NB4 (cell line): Measurements from ENCODE around the gene PDE9A.

Source experiments
- DNase-seq: peaks from one replicate; pipeline ENCODE4 v3.0.0; 2010; ENCODE audit warnings: low read depth
- H3K4me3 ChIP-seq: one replicate; pipeline ENCODE4 v1.5.1; 2011; ENCODE audit warnings: mild to moderate bottlenecking, low read depth, low read length, moderate library complexity
- CTCF ChIP-seq: IDR thresholded peaks from one replicate; pipeline ENCODE4 v1.5.1; 2012; ENCODE audit warnings: low read depth, low read length
- MYC ChIP-seq: IDR thresholded peaks from 2 replicates; pipeline ENCODE4 v1.6.1; 2011; ENCODE audit warnings: low read depth, low read length
- POLR2A ChIP-seq: IDR thresholded peaks from 2 replicates; pipeline ENCODE4 v1.6.1; 2011; ENCODE audit warnings: mild to moderate bottlenecking; ENCODE audit not compliant: insufficient read length; ENCODE audit errors: extremely low read depth
- TF ChIP-seq, protein P1 (sequence below): IDR thresholded peaks from 2 replicates; pipeline ENCODE4 v1.6.1; 2011; ENCODE audit warnings: low read depth, low read length

The PDE9A gene

GRCh38 chr21:42632336-42632751 is 21.1 kb upstream of the PDE9A start:
- no peak for DNase-seq
- TF ChIP-seq CTCF: peak; percentile 4
- TF ChIP-seq, protein P1, sequence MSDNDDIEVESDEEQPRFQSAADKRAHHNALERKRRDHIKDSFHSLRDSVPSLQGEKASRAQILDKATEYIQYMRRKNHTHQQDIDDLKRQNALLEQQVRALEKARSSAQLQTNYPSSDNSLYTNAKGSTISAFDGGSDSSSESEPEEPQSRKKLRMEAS: no peak
- no peak overlapping the region for H3K4me3 ChIP-seq

- TF ChIP-seq POLR2A: no peak
- no peak for TF ChIP-seq MYC
- TF ChIP-seq, protein P1: no peak
- TF ChIP-seq CTCF: no peak
- H3K4me3 ChIP-seq: no peak overlapping the region
Observed at GRCh38 chr21:42632771-42633690, 20.4 kb upstream of the PDE9A start.

GRCh38 chr21:42633858-42634257 is 19.6 kb upstream of the PDE9A start:
- TF ChIP-seq CTCF (no peak), POLR2A (no peak), MYC (no peak)
- TF ChIP-seq, protein P1: no peak
- no peak for DNase-seq
- no peak overlapping the region for H3K4me3 ChIP-seq

More at GRCh38 chr21:42632771-42633690, 20.4 kb upstream of the PDE9A start:
- no peak for DNase-seq

DNA sequence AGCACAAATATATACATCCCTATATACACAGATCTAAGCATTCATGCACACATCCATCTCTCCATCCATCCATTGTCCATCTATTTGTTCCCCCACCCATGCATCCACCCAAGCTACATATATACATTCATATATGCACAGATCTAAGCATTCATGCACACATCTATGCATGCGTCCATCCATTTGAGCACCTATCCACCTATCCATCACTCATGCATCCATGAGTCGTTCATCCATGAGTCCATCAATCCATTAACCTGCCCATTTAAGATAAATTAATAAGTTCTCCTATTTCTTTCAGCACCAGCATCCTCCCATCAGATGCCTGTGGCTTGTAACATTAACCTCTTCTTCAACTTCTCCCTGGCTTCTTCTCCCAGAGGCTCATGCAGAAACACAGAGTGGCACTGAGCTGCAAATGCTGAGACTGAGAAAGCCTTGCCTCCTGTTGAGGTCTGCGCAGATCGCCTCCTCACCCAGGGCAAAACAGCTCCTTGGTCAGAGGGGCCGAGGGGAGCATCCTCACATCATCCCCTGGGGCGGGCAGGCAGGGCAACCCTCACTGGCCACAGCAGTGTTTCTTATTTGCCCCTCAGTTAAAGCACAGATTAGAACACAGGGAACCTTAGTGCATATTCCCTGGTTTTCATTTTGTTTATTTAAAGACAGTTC is 17.4 kb upstream of the PDE9A start:
- TF ChIP-seq, protein P1: no peak
- no peak for TF ChIP-seq CTCF
- TF ChIP-seq MYC: no peak
- TF ChIP-seq POLR2A: no peak
- H3K4me3 ChIP-seq: no peak overlapping the region
- no peak for DNase-seq

- H3K4me3 ChIP-seq: no peak overlapping the region
- TF ChIP-seq CTCF: no peak
- peak; percentile 45 for TF ChIP-seq MYC
- no peak for TF ChIP-seq POLR2A
- TF ChIP-seq, protein P1: 0 out of 2 replicates have a peak, but pooled peaks have one; percentile 24
- DNase-seq: peak; percentile 47
Observed at GRCh38 chr21:42636520-42637266, 16.7 kb upstream of the PDE9A start.
